SU-DHL-6 (cell line): Measurements from ENCODE around the gene TPM4.

Experiments used
- H2AFZ ChIP-seq: fragments of 200-600 bp; sonication (generic); 2 replicates; pipeline ENCODE4 v1.6.1; 2014; ENCODE audit warnings: low read depth, mild to moderate bottlenecking, moderate library complexity, mixed read lengths, antibody characterized with exemption, low read length; ENCODE audit not compliant: severe bottlenecking
- H3F3A ChIP-seq: fragments of 200-600 bp; shearing (Covaris generic); 2 replicates; pipeline ENCODE4 v1.6.0; 2016; ENCODE audit warnings: antibody characterized with exemption, mild to moderate bottlenecking; ENCODE audit not compliant: insufficient read depth
- H3K27ac ChIP-seq: fragments of 200-600 bp; sonication (generic); 2 replicates; pipeline ENCODE4 v1.5.1; 2016; ENCODE audit warnings: low read depth, mild to moderate bottlenecking, low read length, moderate library complexity, mixed read lengths
- H3K27me3 ChIP-seq: fragments of 200-600 bp; sonication (generic), shearing (Covaris generic); 2 replicates; pipeline ENCODE4 v1.6.0; 2014; ENCODE audit warnings: mild to moderate bottlenecking, low read length
- H3K36me3 ChIP-seq: fragments of 200-600 bp; sonication (generic); 2 replicates; pipeline ENCODE4 v1.6.1; 2014; ENCODE audit warnings: mild to moderate bottlenecking, low read length, mixed read lengths
- H3K4me2 ChIP-seq: fragments of 300-600, 200-600 bp; shearing (Covaris generic), sonication (generic); 2 replicates; pipeline ENCODE4 v1.6.0; 2014; ENCODE audit warnings: low read length, low read depth, mild to moderate bottlenecking; ENCODE audit not compliant: poor library complexity, severe bottlenecking
- H3K4me3 ChIP-seq: fragments of 200-600 bp; sonication (generic); 2 replicates; pipeline ENCODE4 v1.5.1; 2014; ENCODE audit warnings: antibody characterized with exemption, low read length, mild to moderate bottlenecking, mixed read lengths; ENCODE audit not compliant: insufficient read depth, poor library complexity, severe bottlenecking
- H3K79me2 ChIP-seq: fragments of 200-600 bp; sonication (generic); 2 replicates; pipeline ENCODE4 v1.6.1; 2014; ENCODE audit warnings: mild to moderate bottlenecking, low read length, moderate library complexity; ENCODE audit not compliant: insufficient read depth
- H3K9ac ChIP-seq: fragments of 200-600 bp; sonication (generic); 2 replicates; pipeline ENCODE4 v1.7.0; 2014; ENCODE audit warnings: mild to moderate bottlenecking, low read length
- H3K9me2 ChIP-seq: fragments of 200-600 bp; sonication (generic); replicated peaks from 2 replicates; pipeline ENCODE4 v1.6.1; 2014; ENCODE audit warnings: low read length; ENCODE audit not compliant: insufficient read depth
- H3K9me3 ChIP-seq: fragments of 200-600 bp; sonication (generic); 2 replicates; pipeline ENCODE4 v1.6.1; 2014; ENCODE audit warnings: low read length, mixed read lengths; ENCODE audit not compliant: insufficient read depth
- H4K20me1 ChIP-seq: fragments of 200-600 bp; sonication (generic); 2 replicates; pipeline ENCODE4 v1.6.1; 2014; ENCODE audit warnings: low read depth, mild to moderate bottlenecking, antibody characterized with exemption, low read length, moderate library complexity, mixed read lengths
- CTCF ChIP-seq: fragments of 200-600 bp; sonication (generic); IDR thresholded peaks from one replicate; pipeline ENCODE4 v1.5.1; 2017; ENCODE audit warnings: antibody characterized with exemption, mild to moderate bottlenecking, low read length, moderate library complexity; ENCODE audit not compliant: insufficient read depth, poor library complexity, severe bottlenecking
- EZH2phosphoT487 ChIP-seq: fragments of 200-600 bp; sonication (generic), shearing (Covaris generic); conservative IDR thresholded peaks from 2 replicates; pipeline ENCODE4 v1.6.1; 2018; ENCODE audit warnings: mild to moderate bottlenecking, antibody characterized with exemption, low read length, moderate library complexity, mixed read lengths

The TPM4 gene

GRCh38 chr19:16066611-16067104 lies 9.6 kb upstream of the TPM4 start:
- Histone ChIP-seq H3K9ac (no peak overlapping the region), H4K20me1 (no peaks in the 10 kb centered on the region), H3K9me2 (no peaks in the 10 kb centered on the region), H3K27me3 (no peaks in the 10 kb centered on the region), H2AFZ (no peak overlapping the region), H3F3A (peaks cover 4% of the 10 kb centered on the region), H3K4me2 (no peak overlapping the region), H3K4me3 (no peak overlapping the region), H3K9me3 (no peaks in the 10 kb centered on the region), H3K36me3 (no peaks in the 10 kb centered on the region), H3K27ac (no peak overlapping the region), H3K79me2 (no peaks in the 10 kb centered on the region)
- no peak for TF ChIP-seq EZH2phosphoT487
- TF ChIP-seq CTCF = peak; percentile 68

GRCh38 chr19:16067205-16067938 lies 8.9 kb upstream of the TPM4 start:
- Histone ChIP-seq H3K36me3 (no peaks in the 10 kb centered on the region), H3K27ac (no peak overlapping the region), H3K4me2 (no peak overlapping the region), H3K9me3 (no peaks in the 10 kb centered on the region), H4K20me1 (no peaks in the 10 kb centered on the region), H2AFZ (no peak overlapping the region), H3K9me2 (no peaks in the 10 kb centered on the region), H3K9ac (no peak overlapping the region), H3K27me3 (no peaks in the 10 kb centered on the region), H3K4me3 (no peak overlapping the region), H3K79me2 (no peaks in the 10 kb centered on the region), H3F3A (peaks cover 4% of the 10 kb centered on the region)
- TF ChIP-seq CTCF (no peak), EZH2phosphoT487 (no peak)

- Histone ChIP-seq H4K20me1 (no peaks in the 10 kb centered on the region), H3K27me3 (no peaks in the 10 kb centered on the region), H3K27ac (no peak overlapping the region), H3F3A (peaks cover 4% of the 10 kb centered on the region), H3K9me2 (no peaks in the 10 kb centered on the region), H3K9me3 (no peaks in the 10 kb centered on the region), H3K9ac (no peak overlapping the region), H2AFZ (no peak overlapping the region), H3K79me2 (no peaks in the 10 kb centered on the region), H3K4me3 (no peak overlapping the region), H3K36me3 (no peaks in the 10 kb centered on the region), H3K4me2 (no peak overlapping the region)
- no peak for TF ChIP-seq EZH2phosphoT487
- no peak for TF ChIP-seq CTCF
Observed at GRCh38 chr19:16068696-16069259, 7.5 kb upstream of the TPM4 start.
